HG03342 (cell line): ENCODE measurements around the gene PRKAG2.
A peak's percentile ranks its signal among the peaks of the same experiment; 100 is the strongest.
"Not testable (repeated sequence)": the region's sequence is repeated elsewhere in the genome, so short reads cannot be mapped to it uniquely, and the experiment has no call there.

Experiments used
- ATAC-seq: cut with Tn5 transposase; IDR thresholded peaks from one replicate; pipeline ENCODE4 v1.9.1; 2021; ENCODE audit warnings: mild to moderate bottlenecking, moderate library complexity; ENCODE audit not compliant: unreplicated experiment

Gene PRKAG2

GRCh38 chr7:151876899-151877777, at the start of gene PRKAG2:
TSS of gene PRKAG2 (minus strand) at chr7:151877115. CDS start at chr7:151876620, 495 bp downstream.
- ATAC-seq, result peak; percentile 57

- ATAC-seq, result no peak
Measured at GRCh38 chr7:151926336-151926712, 49.4 kb upstream of the PRKAG2 start.

- no peak for ATAC-seq
Measured at GRCh38 chr7:151925446-151926335, 48.8 kb upstream of the PRKAG2 start.

GRCh38 chr7:151924508-151924907, 47.6 kb upstream of the PRKAG2 start:
- no peak for ATAC-seq

GRCh38 chr7:151924001-151924400, 47.1 kb upstream of the PRKAG2 start:
- no peak for ATAC-seq

GRCh38 chr7:151923097-151923876, 46.4 kb upstream of the PRKAG2 start:
- no peak for ATAC-seq

- no peak for ATAC-seq
Measured at GRCh38 chr7:151921451-151921850, 44.5 kb upstream of the PRKAG2 start.

GRCh38 chr7:151920488-151920887, 43.6 kb upstream of the PRKAG2 start:
- ATAC-seq, result no peak

GRCh38 chr7:151919595-151919994, 42.7 kb upstream of the PRKAG2 start:
- ATAC-seq, result no peak

- no peak for ATAC-seq
Measured at GRCh38 chr7:151918510-151918843, 41.6 kb upstream of the PRKAG2 start.

GRCh38 chr7:151917791-151918509, 41.0 kb upstream of the PRKAG2 start:
- ATAC-seq, result no peak

- no peak for ATAC-seq
Measured at GRCh38 chr7:151914051-151914450, 37.1 kb upstream of the PRKAG2 start.

- ATAC-seq, result not testable (repeated sequence)
Measured at GRCh38 chr7:151910655-151911054, 33.7 kb upstream of the PRKAG2 start.

GRCh38 chr7:151907115-151907514, 30.2 kb upstream of the PRKAG2 start:
- ATAC-seq, result not testable (repeated sequence)

GRCh38 chr7:151905766-151906165, 28.9 kb upstream of the PRKAG2 start:
- ATAC-seq, result no peak

- ATAC-seq, result no peak
Measured at GRCh38 chr7:151905353-151905752, 28.4 kb upstream of the PRKAG2 start.

- ATAC-seq, result no peak
Measured at GRCh38 chr7:151904270-151904669, 27.4 kb upstream of the PRKAG2 start.

GRCh38 chr7:151903249-151904032, 26.5 kb upstream of the PRKAG2 start:
- no peak for ATAC-seq

- no peak for ATAC-seq
Measured at GRCh38 chr7:151902311-151902710, 25.4 kb upstream of the PRKAG2 start.

GRCh38 chr7:151901828-151902227, 24.9 kb upstream of the PRKAG2 start:
- no peak for ATAC-seq
